ENCODE data around the gene TNS2. TPM values are rescaled to one million over a fixed set of nuclear protein-coding genes. Genes with fewer than 3 reads are reported as not detected.

TNS2 gene
- total RNA-seq, 1 experiment from 2014 or later, result 3.4 TPM

- intact Hi-C loops (cut with micrococcal nuclease; ENCODE audit: unreplicated experiment), result no loop called here
- H3K9me3 ChIP-seq (ENCODE audit: low read depth, low read length, poor library complexity, severe bottlenecking), result no peaks in the 10 kb centered on the region
- peaks cover 13% of the 10 kb centered on the region for H3K36me3 ChIP-seq (ENCODE audit: insufficient read depth, low read length, poor library complexity, severe bottlenecking)
- BruUV-seq (replicated peaks), result no TSS peak
- no peak overlapping the region for H3K27ac ChIP-seq (ENCODE audit: low read depth, low read length, poor library complexity, severe bottlenecking)
- H3K4me1 ChIP-seq (ENCODE audit: insufficient read depth, low read length, poor library complexity, severe bottlenecking), result no peaks in the 10 kb centered on the region
- H3K4me3 ChIP-seq (ENCODE audit: low read depth, low read length, poor library complexity, severe bottlenecking), result no peak overlapping the region
- no peaks in the 10 kb centered on the region for H3K27me3 ChIP-seq (replicated peaks; ENCODE audit: insufficient read depth, low read depth, low read length, poor library complexity)
- no peak for DNase-seq (ENCODE audit: low spot score)
- no peak for TF ChIP-seq CTCF (conservative IDR thresholded peaks at IDR 0.05; ENCODE audit: low read depth, low read length)
- no peak for TF ChIP-seq EZH2 (IDR thresholded peaks at IDR 0.05; ENCODE audit: borderline replicate concordance, low read depth, low read length, poor library complexity, severe bottlenecking)
- ChIA-PET CTCF (interaction anchor here (0.6 kb wide), 1 partner anchor 68 kb away, joined by 4 read pairs; no protein-coding TSS in a partner anchor), POLR2A (ENCODE audit: low non-redundant PET) (no interaction called here)
Observed at GRCh38 chr12:53062977-53063707, 13.3 kb downstream of the TNS2 start.

- no peak overlapping the region for H3K4me3 ChIP-seq (ENCODE audit: low read depth, low read length, poor library complexity, severe bottlenecking)
- BruUV-seq (replicated peaks), result no TSS peak
- no peaks in the 10 kb centered on the region for H3K27me3 ChIP-seq (replicated peaks; ENCODE audit: insufficient read depth, low read depth, low read length, poor library complexity)
- intact Hi-C loops (cut with micrococcal nuclease; ENCODE audit: unreplicated experiment), result no loop called here
- no peaks in the 10 kb centered on the region for H3K9me3 ChIP-seq (ENCODE audit: low read depth, low read length, poor library complexity, severe bottlenecking)
- H3K4me1 ChIP-seq (ENCODE audit: insufficient read depth, low read length, poor library complexity, severe bottlenecking), result no peaks in the 10 kb centered on the region
- ChIA-PET CTCF (interaction anchor here (0.6 to 3.0 kb wide), 3 partner anchors 68 to 444 kb away, joined by 3 to 14 read pairs (median 4); no protein-coding TSS in a partner anchor), POLR2A (ENCODE audit: low non-redundant PET) (no interaction called here)
- no peak for DNase-seq (ENCODE audit: low spot score)
- peaks cover 13% of the 10 kb centered on the region for H3K36me3 ChIP-seq (ENCODE audit: insufficient read depth, low read length, poor library complexity, severe bottlenecking)
- no peak for TF ChIP-seq EZH2 (IDR thresholded peaks at IDR 0.05; ENCODE audit: borderline replicate concordance, low read depth, low read length, poor library complexity, severe bottlenecking)
- TF ChIP-seq CTCF (conservative IDR thresholded peaks at IDR 0.05; ENCODE audit: low read depth, low read length), result no peak
- H3K27ac ChIP-seq (ENCODE audit: low read depth, low read length, poor library complexity, severe bottlenecking), result no peak overlapping the region
Observed at GRCh38 chr12:53063708-53064612, 14.1 kb downstream of the TNS2 start.

- no peak for DNase-seq (ENCODE audit: low spot score)
- Histone ChIP-seq H3K4me3 (ENCODE audit: low read depth, low read length, poor library complexity, severe bottlenecking) (no peak overlapping the region), H3K36me3 (ENCODE audit: insufficient read depth, low read length, poor library complexity, severe bottlenecking) (peaks cover 13% of the 10 kb centered on the region), H3K27me3 (replicated peaks; ENCODE audit: insufficient read depth, low read depth, low read length, poor library complexity) (no peaks in the 10 kb centered on the region), H3K9me3 (ENCODE audit: low read depth, low read length, poor library complexity, severe bottlenecking) (no peaks in the 10 kb centered on the region), H3K27ac (ENCODE audit: low read depth, low read length, poor library complexity, severe bottlenecking) (no peak overlapping the region), H3K4me1 (ENCODE audit: insufficient read depth, low read length, poor library complexity, severe bottlenecking) (no peaks in the 10 kb centered on the region)
- no TSS peak for BruUV-seq (replicated peaks)
- TF ChIP-seq CTCF (conservative IDR thresholded peaks at IDR 0.05; ENCODE audit: low read depth, low read length) (no peak), EZH2 (IDR thresholded peaks at IDR 0.05; ENCODE audit: borderline replicate concordance, low read depth, low read length, poor library complexity, severe bottlenecking) (no peak)
- intact Hi-C loops (cut with micrococcal nuclease; ENCODE audit: unreplicated experiment), result loop anchor here (5.0 kb wide), 1 partner anchor 117 kb away; the partner anchor contains the start of genes CSAD and ZNF740
- ChIA-PET CTCF (interaction anchor here (0.6 to 3.0 kb wide), 7 partner anchors 14 to 443 kb away, joined by 3 to 62 read pairs (median 5); partner anchors contain the start of genes IGFBP6 and SPRYD3), POLR2A (ENCODE audit: low non-redundant PET) (interaction anchor here (1.3 kb wide), 1 partner anchor 34 kb away, joined by 3 read pairs; no protein-coding TSS in a partner anchor)
Observed at GRCh38 chr12:53064613-53065436, 15.0 kb downstream of the TNS2 start.

Measured in A673 (cell line).